Measurements from ENCODE around the gene PCGF1.

Gene PCGF1

DNA sequence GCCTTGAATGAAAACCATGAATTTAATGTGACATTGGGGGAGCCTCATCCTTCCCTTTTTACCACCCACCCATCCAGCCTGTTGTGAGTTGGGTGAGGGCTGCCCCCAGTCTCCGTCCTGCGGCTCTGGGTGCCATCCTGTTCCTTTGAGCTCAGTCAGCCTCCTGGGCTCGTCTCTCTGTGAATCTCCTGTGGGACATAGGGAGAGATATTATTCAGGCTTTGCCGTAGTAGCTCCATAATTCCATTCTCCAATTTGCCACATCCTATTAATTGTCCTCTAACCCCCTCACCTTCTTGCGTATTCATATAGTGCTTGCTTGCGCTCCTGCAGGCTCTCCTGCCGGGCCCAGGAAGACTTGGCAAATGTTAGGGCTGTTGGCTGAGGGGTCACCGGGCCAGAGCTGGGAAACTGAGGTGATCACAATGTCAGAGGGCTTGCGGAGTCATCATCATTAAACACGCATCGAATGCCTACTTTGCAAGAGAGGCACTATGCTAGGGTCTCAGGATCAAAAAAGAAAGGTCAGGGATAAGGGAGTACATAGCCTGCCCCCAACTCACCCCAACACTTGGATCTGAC lies 19.2 kb upstream of the PCGF1 start:
- Histone ChIP-seq H3K9ac (peak overlapping the region in 2 of 11 experiments; percentile 4 to 9; a peak in 3 of 22 replicates), H3K27ac (peak overlapping the region in 6 of 11 experiments; percentile 28 to 63 (median 48); a peak in 12 of 22 replicates), H3K27me3 (peaks cover 0 to 9% (median 0%) of the 10 kb centered on the region in 11 experiments; a peak in 5 of 22 replicates), H3K9me3 (replicated peaks in 1 of 11) (0 out of 22 replicates have a peak, but pooled peaks cover 0 to 6% (median 0%) of the 10 kb centered on the region in 11 experiments), H3K4me1 (peaks cover 19 to 48% (median 42%) of the 10 kb centered on the region in 10 experiments), H3K4me2 (peak overlapping the region in 9 of 11 experiments; percentile 18 to 99 (median 97); a peak in 16 of 22 replicates), H4K20me1 (peaks cover 0 to 22% (median 11%) of the 10 kb centered on the region in 11 experiments; a peak in 10 of 22 replicates), H3K36me3 (peaks cover 24 to 38% (median 34%) of the 10 kb centered on the region in 11 experiments), H3K4me3 (peak overlapping the region in 2 of 10 experiments; percentile 48 to 90; a peak in 4 of 20 replicates)
- TF ChIP-seq Cebpa-rat (IDR thresholded peaks at IDR 0.05), result no peak

DNA sequence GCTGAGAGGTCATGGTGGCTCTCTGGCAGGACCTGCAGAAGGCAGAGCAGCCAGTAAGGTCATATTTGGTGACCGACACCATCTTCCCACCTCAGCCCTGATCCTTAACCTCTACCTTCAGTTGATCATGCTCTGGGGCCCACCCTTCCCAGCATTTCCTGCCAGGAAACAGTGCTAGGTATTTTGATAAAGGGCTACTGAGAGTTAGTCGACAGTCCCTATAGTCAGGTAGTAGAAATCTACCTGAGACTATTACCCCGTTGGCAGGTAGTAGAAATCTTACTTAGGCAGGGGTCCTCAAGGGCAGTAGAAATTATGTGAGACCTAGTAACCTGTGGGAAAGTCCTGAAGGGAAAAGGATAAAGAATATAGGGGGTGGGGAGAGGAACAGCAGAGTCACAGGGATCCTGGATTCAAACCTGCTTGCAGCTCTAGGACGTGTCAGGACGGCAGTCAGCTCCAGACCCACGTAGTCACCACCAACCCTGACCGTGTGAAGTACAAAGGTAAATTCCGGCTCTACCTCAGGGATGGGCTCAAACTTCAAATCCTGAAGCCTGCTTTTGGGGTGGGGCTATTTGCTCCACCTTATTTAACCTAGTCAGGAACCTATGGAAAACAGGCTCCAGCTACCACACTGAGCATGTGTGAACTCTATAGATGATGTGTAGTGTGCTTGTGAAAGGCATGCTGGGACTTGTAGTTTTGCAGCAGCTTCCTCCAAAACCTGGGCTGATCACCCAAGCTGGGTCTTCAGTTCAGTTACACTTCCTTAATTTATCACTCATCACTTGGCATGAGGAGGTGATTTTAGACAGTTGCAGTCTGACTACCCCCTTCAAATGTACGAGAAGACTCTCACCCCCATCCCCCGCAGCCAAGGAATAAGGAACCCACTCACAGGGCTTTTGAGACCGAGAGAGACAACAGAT lies 18.5 kb upstream of the PCGF1 start, which contains the start of gene DQX1:
TSS of gene DQX1 (minus strand) at position 515 of the 932 bp plus-strand sequence. CDS start at position 13, 502 bp downstream.
- Histone ChIP-seq H3K27me3 (peaks cover 0 to 10% (median 2%) of the 10 kb centered on the region in 11 experiments; a peak in 6 of 22 replicates), H4K20me1 (peaks cover 0 to 22% (median 11%) of the 10 kb centered on the region in 11 experiments; a peak in 10 of 22 replicates), H3K4me2 (peak within 1 kb of the TSS in 9 of 11 experiments; percentile 18 to 99 (median 97); a peak in 17 of 22 replicates), H3K4me3 (peak within 1 kb of the TSS in 3 of 10 experiments; percentile 17 to 90 (median 48); a peak in 5 of 20 replicates), H3K4me1 (peaks cover 12 to 40% (median 34%) of the 10 kb centered on the region in 10 experiments), H3K36me3 (peaks cover 24 to 38% (median 34%) of the 10 kb centered on the region in 11 experiments), H3K9ac (peak within 1 kb of the TSS in 2 of 11 experiments; percentile 4 to 9; a peak in 3 of 22 replicates), H3K9me3 (replicated peaks in 1 of 11) (0 out of 22 replicates have a peak, but pooled peaks cover 0 to 6% (median 0%) of the 10 kb centered on the region in 11 experiments), H3K27ac (peak within 1 kb of the TSS in 6 of 11 experiments; percentile 28 to 63 (median 48); a peak in 12 of 22 replicates)
- TF ChIP-seq Cebpa-rat (IDR thresholded peaks at IDR 0.05), result no peak

DNA sequence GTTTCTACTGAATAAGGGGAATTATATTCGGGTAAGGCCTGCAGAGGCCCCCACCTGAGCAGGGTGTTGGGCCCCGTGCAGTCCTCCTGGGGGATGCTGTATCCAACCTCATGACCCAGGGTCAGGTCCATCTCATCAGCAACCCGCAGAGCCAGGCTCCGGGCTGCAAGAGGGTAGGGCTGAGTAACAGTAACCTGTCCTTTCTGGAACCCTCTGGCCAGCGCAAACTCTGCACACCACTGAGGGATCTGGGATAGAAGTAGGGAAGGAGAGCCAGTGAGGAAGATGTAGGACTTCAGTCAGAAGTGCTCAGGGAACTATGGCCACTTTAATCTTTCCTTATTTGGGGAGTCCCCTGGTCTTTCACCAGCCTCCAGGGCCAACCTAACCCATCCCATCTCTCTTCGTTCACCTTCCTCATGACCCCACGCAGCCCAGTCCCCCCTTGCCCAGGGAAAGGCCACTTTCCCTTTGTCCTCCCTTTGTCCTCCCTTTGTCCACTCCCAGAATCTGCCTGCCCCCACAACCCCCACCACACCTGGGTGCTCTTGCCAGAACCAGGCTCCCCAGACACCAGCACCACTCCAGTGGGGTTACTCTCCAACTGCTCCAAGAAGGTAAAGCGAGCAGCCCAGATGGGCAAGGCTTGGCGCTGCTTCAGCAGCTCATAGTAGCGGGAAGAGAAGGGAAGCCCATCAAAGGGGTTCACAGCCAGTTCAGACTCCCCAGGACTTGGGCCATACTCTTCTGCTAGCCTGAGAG lies 17.6 kb upstream of the PCGF1 start:
- no peak overlapping the region for H3K4me3 ChIP-seq
- no peak for TF ChIP-seq Cebpa-rat (IDR thresholded peaks at IDR 0.05)
- peak overlapping the region in 2 of 11 experiments; percentile 57 to 94; a peak in 3 of 22 replicates for H3K4me2 ChIP-seq
- H4K20me1 ChIP-seq, result peaks cover 0 to 22% (median 11%) of the 10 kb centered on the region in 11 experiments; a peak in 10 of 22 replicates
- H3K9me3 ChIP-seq (replicated peaks in 1 of 11), result 0 out of 22 replicates have a peak, but pooled peaks cover 0 to 6% (median 0%) of the 10 kb centered on the region in 11 experiments
- peaks cover 24 to 38% (median 34%) of the 10 kb centered on the region in 11 experiments for H3K36me3 ChIP-seq
- H3K4me1 ChIP-seq, result peaks cover 9 to 39% (median 30%) of the 10 kb centered on the region in 10 experiments
- H3K9ac ChIP-seq, result no peak overlapping the region
- peaks cover 2 to 19% (median 10%) of the 10 kb centered on the region in 11 experiments; a peak in 13 of 22 replicates for H3K27me3 ChIP-seq
- H3K27ac ChIP-seq, result no peak overlapping the region

DNA sequence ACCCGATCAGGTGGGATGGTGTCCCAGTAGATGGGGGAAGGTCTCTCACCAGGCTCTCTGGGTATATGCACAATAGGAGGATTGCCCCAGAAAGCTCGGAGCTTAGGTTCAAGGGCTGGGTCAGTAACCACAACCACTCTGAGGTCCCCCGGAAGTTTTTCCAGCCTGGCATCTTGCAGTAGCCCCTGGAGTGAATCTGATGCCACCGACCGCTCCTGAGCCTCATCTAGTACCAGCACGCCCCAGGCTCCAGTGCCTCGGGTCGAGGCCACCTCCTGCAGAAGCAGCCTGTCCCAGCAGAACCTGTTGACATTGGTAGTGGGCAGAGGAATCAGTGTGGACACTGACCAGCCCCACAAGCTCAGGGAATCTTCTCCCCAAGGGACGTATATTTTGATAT lies 16.5 kb upstream of the PCGF1 start:
- Histone ChIP-seq H3K27ac (no peak overlapping the region), H3K9me3 (replicated peaks in 1 of 11) (0 out of 22 replicates have a peak, but pooled peaks cover 0 to 6% (median 0%) of the 10 kb centered on the region in 11 experiments), H3K27me3 (peaks cover 13 to 30% (median 22%) of the 10 kb centered on the region in 11 experiments; a peak in 21 of 22 replicates)

DNA sequence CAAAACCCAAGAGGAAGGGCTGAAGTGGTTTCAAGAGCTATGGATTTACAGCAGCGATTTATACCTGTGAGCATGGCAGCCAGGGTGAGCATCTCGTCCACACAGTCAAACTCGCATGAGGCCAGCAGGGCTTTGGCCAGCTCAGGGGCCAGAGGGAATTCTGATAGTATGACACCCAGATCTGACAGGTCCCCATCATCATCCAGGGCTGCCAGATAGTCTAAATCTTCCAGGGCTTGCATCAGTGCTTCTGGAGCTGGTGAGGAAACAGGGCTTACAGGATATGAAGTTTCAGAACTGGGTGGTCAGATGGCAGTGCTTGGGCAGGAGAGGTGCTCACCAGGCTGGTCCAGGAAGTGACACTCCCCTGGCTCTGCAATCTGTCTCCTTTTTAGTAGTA lies 15.0 kb upstream of the PCGF1 start:
- Histone ChIP-seq H3K4me3 (no peak overlapping the region), H3K9me3 (replicated peaks in 1 of 11) (0 out of 22 replicates have a peak, but pooled peaks cover 0 to 6% (median 0%) of the 10 kb centered on the region in 11 experiments), H3K27me3 (peaks cover 27 to 45% (median 37%) of the 10 kb centered on the region in 11 experiments), H4K20me1 (peaks cover 0 to 9% (median 0%) of the 10 kb centered on the region in 11 experiments; a peak in 8 of 22 replicates), H3K4me1 (peaks cover 0 to 27% (median 18%) of the 10 kb centered on the region in 10 experiments; a peak in 19 of 20 replicates), H3K9ac (no peak overlapping the region), H3K27ac (no peak overlapping the region), H3K4me2 (peak overlapping the region in 2 of 11 experiments; percentile 2 to 12; a peak in 1 of 22 replicates), H3K36me3 (peaks cover 15 to 26% (median 23%) of the 10 kb centered on the region in 11 experiments)
- no peak for TF ChIP-seq Cebpa-rat (IDR thresholded peaks at IDR 0.05)

More for the DNA sequence above, 16.5 kb upstream of the PCGF1 start:
- Histone ChIP-seq H4K20me1 (peaks cover 0 to 22% (median 10%) of the 10 kb centered on the region in 11 experiments; a peak in 10 of 22 replicates), H3K4me3 (no peak overlapping the region), H3K4me2 (no peak overlapping the region), H3K36me3 (peaks cover 24 to 38% (median 34%) of the 10 kb centered on the region in 11 experiments), H3K9ac (no peak overlapping the region), H3K4me1 (peaks cover 9 to 39% (median 30%) of the 10 kb centered on the region in 10 experiments)
- TF ChIP-seq Cebpa-rat (IDR thresholded peaks at IDR 0.05), result no peak

DNA sequence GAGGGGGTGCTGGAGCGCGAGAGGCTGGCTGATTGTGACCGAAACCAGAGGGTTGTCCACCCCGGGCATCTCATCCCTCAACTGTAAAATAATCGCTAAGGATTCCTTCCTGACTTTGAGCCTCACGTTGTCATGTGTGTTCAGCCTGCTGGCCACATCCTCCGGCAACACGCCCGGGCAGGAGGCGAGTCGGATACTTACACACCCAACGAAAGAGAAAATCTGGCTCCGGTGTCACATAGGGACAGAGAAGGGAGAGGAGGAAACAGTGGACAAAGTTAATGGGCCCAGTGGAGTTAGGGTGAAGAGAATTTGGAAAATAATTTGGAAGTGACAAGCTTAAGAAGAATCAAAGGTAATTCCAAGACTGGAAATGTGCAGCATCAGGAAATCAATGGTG lies 9.2 kb upstream of the PCGF1 start:
- no peaks in the 10 kb centered on the region for H3K36me3 ChIP-seq
- H4K20me1 ChIP-seq, result peaks cover 0 to 37% (median 23%) of the 10 kb centered on the region in 11 experiments; a peak in 15 of 22 replicates
- no peak overlapping the region for H3K4me3 ChIP-seq
- H3K9me3 ChIP-seq (replicated peaks in 1 of 11), result peaks cover 4 to 29% (median 17%) of the 10 kb centered on the region in 11 experiments; a peak in 15 of 22 replicates
- no peak overlapping the region for H3K9ac ChIP-seq
- H3K4me2 ChIP-seq, result no peak overlapping the region
- H3K27ac ChIP-seq, result no peak overlapping the region
- TF ChIP-seq Cebpa-rat (IDR thresholded peaks at IDR 0.05), result no peak
- peaks cover 86 to 98% (median 93%) of the 10 kb centered on the region in 11 experiments for H3K27me3 ChIP-seq
- H3K4me1 ChIP-seq, result peaks cover 5 to 19% (median 8%) of the 10 kb centered on the region in 10 experiments; a peak in 11 of 20 replicates

DNA sequence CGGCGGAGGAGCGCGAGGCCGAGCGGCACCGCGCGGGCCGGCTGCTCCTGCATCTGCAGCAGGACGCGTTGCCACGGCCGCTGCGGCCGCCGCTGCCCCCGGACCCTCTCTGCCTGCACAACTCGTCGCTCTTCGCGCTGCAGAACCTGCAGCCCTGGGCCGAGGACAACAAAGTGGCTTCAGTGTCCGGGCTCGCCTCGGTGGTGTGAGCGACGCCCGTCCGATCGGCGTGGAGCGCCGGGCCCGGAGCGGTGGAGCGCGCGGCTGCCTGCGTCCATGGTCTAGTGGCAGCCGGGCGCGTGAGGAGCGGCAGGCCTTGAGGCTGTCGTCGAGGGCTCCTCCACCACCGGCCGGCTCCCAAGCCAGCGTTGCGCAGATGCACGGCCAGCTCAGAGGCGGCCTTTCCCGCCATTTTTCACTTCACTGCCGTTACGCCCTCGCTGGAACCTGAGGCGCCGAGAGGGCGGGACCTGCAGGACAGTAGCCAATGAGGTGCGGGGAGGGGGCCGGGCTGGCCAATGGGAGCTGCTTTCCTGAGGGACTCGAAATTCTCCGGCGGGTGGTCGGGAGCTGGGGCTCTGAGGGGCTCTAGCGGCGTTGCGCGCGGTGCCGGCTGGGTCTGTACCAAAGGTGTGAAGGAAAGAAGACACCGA lies 8.6 kb upstream of the PCGF1 start:
- H4K20me1 ChIP-seq, result peaks cover 0 to 37% (median 23%) of the 10 kb centered on the region in 11 experiments; a peak in 15 of 22 replicates
- H3K36me3 ChIP-seq, result no peaks in the 10 kb centered on the region
- H3K9me3 ChIP-seq (replicated peaks in 1 of 11), result peaks cover 4 to 29% (median 17%) of the 10 kb centered on the region in 11 experiments; a peak in 15 of 22 replicates
- no peak overlapping the region for H3K4me2 ChIP-seq
- no peak for TF ChIP-seq Cebpa-rat (IDR thresholded peaks at IDR 0.05)
- no peak overlapping the region for H3K27ac ChIP-seq
- H3K27me3 ChIP-seq, result peaks cover 91 to 100% (median 98%) of the 10 kb centered on the region in 11 experiments
- H3K4me3 ChIP-seq, result 0 out of 20 replicates have a peak overlapping the region, but pooled peaks of 1 of the 10 experiments have one; percentile 1
- peaks cover 5 to 19% (median 8%) of the 10 kb centered on the region in 10 experiments; a peak in 11 of 20 replicates for H3K4me1 ChIP-seq
- no peak overlapping the region for H3K9ac ChIP-seq
